OCI-LY7 (cell line): ENCODE results near the gene UVRAG. TPM values are rescaled to one million over a fixed set of nuclear protein-coding genes. Genes with fewer than 3 reads are reported as not detected.

Experiments used
- BruUV-seq: library from RNA; stranded (reverse); fragments of 400-500 nt; replicated peaks from 2 replicates; lab custom pipeline; 2021; lab: Mats Ljungman, UMichigan
- CTCF ChIA-PET: fragments of 300-600 bp; sonication (Branson Sonifier 250); formaldehyde crosslinking; loops from one replicate; lab custom pipeline; 2022; ENCODE audit warnings: antibody characterized with exemption; ENCODE audit not compliant: unreplicated experiment; lab: Charles Lee
- POLR2A ChIA-PET: fragments of 300-600 bp; sonication (Branson Sonifier 250); formaldehyde crosslinking; loops from one replicate; lab custom pipeline; 2022; ENCODE audit warnings: antibody characterized with exemption; lab: Charles Lee
- DNase-seq: peaks from one replicate; pipeline ENCODE4 v3.0.0-alpha.2; 2015; ENCODE audit warnings: low spot score
- H2AFZ ChIP-seq: fragments of 200-600 bp; sonication (generic), shearing (Covaris generic); 2 replicates; pipeline ENCODE4 v1.6.1; 2014; ENCODE audit warnings: mild to moderate bottlenecking, antibody characterized with exemption, low read length, moderate library complexity
- H3K27ac ChIP-seq: fragments of 200-600 bp; sonication (generic); 2 replicates; pipeline ENCODE4 v1.5.1; 2014; ENCODE audit warnings: mixed run types, low read depth, mild to moderate bottlenecking, moderate library complexity, low read length, inconsistent platforms; ENCODE audit not compliant: poor library complexity, severe bottlenecking
- H3K36me3 ChIP-seq: fragments of 200-600 bp; sonication (generic); 2 replicates; pipeline ENCODE4 v1.6.1; 2014; ENCODE audit warnings: mild to moderate bottlenecking, antibody characterized with exemption, low read length, moderate library complexity, mixed read lengths; ENCODE audit not compliant: insufficient read depth
- H3K4me1 ChIP-seq: fragments of 200-600 bp; sonication (generic); 2 replicates; pipeline ENCODE4 v1.5.1; 2014; ENCODE audit warnings: mild to moderate bottlenecking, low read length; ENCODE audit not compliant: insufficient read depth, poor library complexity, severe bottlenecking
- H3K4me2 ChIP-seq: fragments of 200-600 bp; sonication (generic); 2 replicates; pipeline ENCODE4 v1.6.1; 2014; ENCODE audit warnings: mild to moderate bottlenecking, low read length
- H3K4me3 ChIP-seq: fragments of 200-600 bp; sonication (generic); 2 replicates; pipeline ENCODE4 v1.5.1; 2014; ENCODE audit warnings: mild to moderate bottlenecking, low read depth, low read length; ENCODE audit not compliant: poor library complexity, severe bottlenecking
- H3K79me2 ChIP-seq: fragments of 200-600 bp; sonication (generic); 2 replicates; pipeline ENCODE4 v1.6.1; 2016; ENCODE audit warnings: low read depth, mild to moderate bottlenecking, low read length, moderate library complexity, mixed read lengths; ENCODE audit not compliant: insufficient read depth
- H3K9me2 ChIP-seq: fragments of 200-600 bp; sonication (generic); 2 replicates; pipeline ENCODE4 v1.6.1; 2016; ENCODE audit warnings: mild to moderate bottlenecking, low read length, mixed read lengths; ENCODE audit not compliant: insufficient read depth
- H3K9me3 ChIP-seq: fragments of 200-600 bp; sonication (generic); 2 replicates; pipeline ENCODE4 v1.6.1; 2014; ENCODE audit warnings: mild to moderate bottlenecking, mixed run types, low read length, mixed read lengths
- H4K20me1 ChIP-seq: fragments of 200-600 bp; sonication (generic); 2 replicates; pipeline ENCODE4 v1.6.1; 2014; ENCODE audit warnings: mild to moderate bottlenecking, antibody characterized with exemption, low read length, moderate library complexity, mixed read lengths; ENCODE audit not compliant: insufficient read depth
- EZH2phosphoT487 ChIP-seq: fragments of 200-600 bp; sonication (generic); IDR thresholded peaks from 2 replicates; pipeline ENCODE4 v1.6.1; 2018; ENCODE audit warnings: low read depth, borderline replicate concordance, mild to moderate bottlenecking, mixed run types, antibody characterized with exemption, low read length, moderate library complexity, mixed read lengths
- intact Hi-C: fragments of 100-400 bp; cut with micrococcal nuclease; formaldehyde crosslinking; loops from one replicate; pipeline ENCODE4 v1.10.0; 2022; ENCODE audit not compliant: unreplicated experiment
- total RNA-seq, 2 experiments: library from RNA; depleted of rRNA in 1 of 2; stranded (reverse); fragments of >200 nt in 1 of 2; shearing (Covaris generic) in 1 of 2; gene quantifications; 2 replicates each; pipeline ENCODE4 v1.2.3, GENCODE V29; 2014 to 2022
- TF ChIP-seq, protein P1 (sequence below): fragments of 200-600 bp; sonication (generic); conservative IDR thresholded peaks from 2 replicates; pipeline ENCODE4 v1.5.1; 2014; ENCODE audit warnings: mild to moderate bottlenecking, antibody characterized with exemption, low read length, moderate library complexity, mixed read lengths

The UVRAG gene
- total RNA-seq, 2 experiments from 2014 or later, result 43.7 to 73.3 TPM

DNA sequence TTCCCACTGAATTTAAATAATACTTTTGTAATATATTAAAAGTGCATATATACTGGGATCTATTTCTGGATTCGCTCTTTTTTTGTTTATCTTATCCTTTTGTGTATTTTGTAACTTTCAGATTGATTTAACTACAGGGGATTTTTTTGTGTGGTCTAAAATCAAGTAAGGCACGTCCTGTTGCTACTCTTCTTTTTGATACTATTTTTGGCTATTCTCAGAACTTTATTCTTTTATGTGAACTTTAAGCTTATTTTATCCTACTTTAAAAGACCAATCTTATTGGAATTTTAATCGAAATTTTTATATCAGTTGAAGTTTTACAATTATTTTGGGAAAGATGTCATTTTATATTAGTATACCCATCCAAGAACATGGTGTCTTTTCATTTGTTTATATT lies 106.8 kb downstream of the UVRAG start:
- Histone ChIP-seq H2AFZ (no peak overlapping the region), H3K27ac (no peak overlapping the region), H3K4me1 (peaks cover 14% of the 10 kb centered on the region), H4K20me1 (no peaks in the 10 kb centered on the region), H3K79me2 (peaks cover 26% of the 10 kb centered on the region; the same call in 1 of the 2 replicates), H3K9me2 (no peaks in the 10 kb centered on the region), H3K9me3 (no peaks in the 10 kb centered on the region), H3K4me2 (no peak overlapping the region), H3K4me3 (no peak overlapping the region), H3K36me3 (peaks cover 33% of the 10 kb centered on the region)
- POLR2A ChIA-PET, result no interaction called here
- no peak for DNase-seq
- CTCF ChIA-PET, result no interaction called here
- no TSS peak for BruUV-seq
- TF ChIP-seq, protein P1, sequence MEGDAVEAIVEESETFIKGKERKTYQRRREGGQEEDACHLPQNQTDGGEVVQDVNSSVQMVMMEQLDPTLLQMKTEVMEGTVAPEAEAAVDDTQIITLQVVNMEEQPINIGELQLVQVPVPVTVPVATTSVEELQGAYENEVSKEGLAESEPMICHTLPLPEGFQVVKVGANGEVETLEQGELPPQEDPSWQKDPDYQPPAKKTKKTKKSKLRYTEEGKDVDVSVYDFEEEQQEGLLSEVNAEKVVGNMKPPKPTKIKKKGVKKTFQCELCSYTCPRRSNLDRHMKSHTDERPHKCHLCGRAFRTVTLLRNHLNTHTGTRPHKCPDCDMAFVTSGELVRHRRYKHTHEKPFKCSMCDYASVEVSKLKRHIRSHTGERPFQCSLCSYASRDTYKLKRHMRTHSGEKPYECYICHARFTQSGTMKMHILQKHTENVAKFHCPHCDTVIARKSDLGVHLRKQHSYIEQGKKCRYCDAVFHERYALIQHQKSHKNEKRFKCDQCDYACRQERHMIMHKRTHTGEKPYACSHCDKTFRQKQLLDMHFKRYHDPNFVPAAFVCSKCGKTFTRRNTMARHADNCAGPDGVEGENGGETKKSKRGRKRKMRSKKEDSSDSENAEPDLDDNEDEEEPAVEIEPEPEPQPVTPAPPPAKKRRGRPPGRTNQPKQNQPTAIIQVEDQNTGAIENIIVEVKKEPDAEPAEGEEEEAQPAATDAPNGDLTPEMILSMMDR, result no peak
- TF ChIP-seq EZH2phosphoT487, result no peak
- intact Hi-C loops, result no loop called here

DNA sequence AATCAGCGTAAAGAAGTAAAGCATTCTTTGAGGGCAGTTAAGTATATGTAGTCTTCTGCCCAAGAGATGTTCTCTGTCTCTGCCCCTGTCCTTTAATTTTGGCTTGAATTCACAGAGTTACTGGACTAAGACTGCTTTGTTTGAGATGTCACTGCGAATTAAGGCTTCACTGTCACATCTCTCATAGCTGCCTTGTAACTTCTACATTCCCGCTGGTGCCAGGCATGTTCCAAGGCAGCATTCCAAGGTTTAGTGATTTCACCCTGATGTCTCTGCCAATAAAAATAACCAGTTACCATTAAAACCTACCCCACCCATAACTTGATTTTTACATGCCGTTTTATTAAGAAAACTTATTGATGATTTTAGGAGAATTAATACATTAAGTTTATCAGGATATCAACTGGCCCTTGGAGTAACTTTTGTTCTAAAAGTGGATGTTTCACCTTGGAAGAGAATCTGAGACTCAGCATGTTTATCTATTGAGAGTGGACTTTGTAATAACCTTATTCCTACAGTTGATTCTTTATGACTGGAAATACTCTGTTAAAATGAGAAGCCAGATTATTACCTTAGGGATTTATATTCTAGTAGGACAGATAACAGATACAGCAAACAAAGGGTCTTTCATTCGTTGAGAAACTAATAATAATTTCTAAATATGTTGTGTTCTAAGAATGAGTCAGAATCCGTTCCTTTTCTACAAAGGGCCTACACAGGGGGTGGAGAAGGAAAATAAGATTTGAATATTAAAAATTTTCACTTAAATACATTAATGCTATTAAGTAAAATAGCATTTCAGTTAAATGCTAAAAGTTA lies 110.2 kb downstream of the UVRAG start:
- intact Hi-C loops, result no loop called here

More for the DNA sequence above, 110.2 kb downstream of the UVRAG start:
- H3K9me2 ChIP-seq, result no peaks in the 10 kb centered on the region
- no peak overlapping the region for H2AFZ ChIP-seq
- no peak for DNase-seq
- H3K4me2 ChIP-seq, result no peak overlapping the region
- peaks cover 8% of the 10 kb centered on the region; the same call in 1 of the 2 replicates for H4K20me1 ChIP-seq
- no peaks in the 10 kb centered on the region for H3K9me3 ChIP-seq
- no peak for TF ChIP-seq EZH2phosphoT487
- TF ChIP-seq, protein P1, result no peak
- POLR2A ChIA-PET, result interaction anchor here (0.7 to 1.2 kb wide), 2 partner anchors 19 to 36 kb away, joined by 3 to 4 read pairs; no protein-coding TSS in a partner anchor
- H3K27ac ChIP-seq, result no peak overlapping the region
- H3K36me3 ChIP-seq, result peaks cover 28% of the 10 kb centered on the region
- H3K4me1 ChIP-seq, result peaks cover 5% of the 10 kb centered on the region
- CTCF ChIA-PET, result no interaction called here
- BruUV-seq, result no TSS peak
- peaks cover 26% of the 10 kb centered on the region; the same call in 1 of the 2 replicates for H3K79me2 ChIP-seq
- no peak overlapping the region for H3K4me3 ChIP-seq
